GM23248 (cell line): ENCODE results near the gene PANK4. TPM values are rescaled to one million over a fixed set of nuclear protein-coding genes. Genes with fewer than 3 reads are reported as not detected.

Source experiments
- DNase-seq: peaks from one replicate; pipeline ENCODE4 v3.0.0-alpha.2; 2015
- H2AFZ ChIP-seq: fragments of 200-600 bp; sonication (generic); 2 replicates; pipeline ENCODE4 v1.6.1; 2016; ENCODE audit warnings: antibody characterized with exemption
- H3F3A ChIP-seq: fragments of 200-600 bp; sonication (generic); 2 replicates; pipeline ENCODE4 v1.6.1; 2016; ENCODE audit warnings: mild to moderate bottlenecking, antibody characterized with exemption, mixed run types; ENCODE audit not compliant: insufficient read depth
- H3K27ac ChIP-seq: fragments of 200-600 bp; sonication (generic); 2 replicates; pipeline ENCODE4 v1.5.1; 2016; ENCODE audit warnings: mild to moderate bottlenecking
- H3K27me3 ChIP-seq: fragments of 200-600 bp; sonication (generic); replicated peaks from 2 replicates; pipeline ENCODE4 v1.6.1; 2016; ENCODE audit warnings: mild to moderate bottlenecking; ENCODE audit not compliant: insufficient read depth
- H3K36me3 ChIP-seq: fragments of 200-600 bp; sonication (generic); 2 replicates; pipeline ENCODE4 v1.6.1; 2016; ENCODE audit warnings: low read depth, mild to moderate bottlenecking
- H3K4me1 ChIP-seq: fragments of 200-600 bp; sonication (generic); 2 replicates; pipeline ENCODE4 v1.6.1; 2016; ENCODE audit warnings: mild to moderate bottlenecking; ENCODE audit not compliant: insufficient read depth
- H3K4me2 ChIP-seq: fragments of 200-600 bp; sonication (generic); one replicate; pipeline ENCODE4 v1.6.1; 2016; ENCODE audit warnings: mild to moderate bottlenecking; ENCODE audit not compliant: unreplicated experiment
- H3K4me3 ChIP-seq: fragments of 200-600 bp; sonication (generic); 2 replicates; pipeline ENCODE4 v1.5.1; 2016; ENCODE audit warnings: mild to moderate bottlenecking
- H3K79me2 ChIP-seq: fragments of 200-600 bp; sonication (generic); 2 replicates; pipeline ENCODE4 v1.6.1; 2016; ENCODE audit warnings: mild to moderate bottlenecking; ENCODE audit not compliant: insufficient read depth
- H3K9ac ChIP-seq: fragments of 200-600 bp; sonication (generic); 2 replicates; pipeline ENCODE4 v1.6.1; 2016; ENCODE audit warnings: mild to moderate bottlenecking
- H3K9me2 ChIP-seq: fragments of 200-600 bp; sonication (generic); 2 replicates; pipeline ENCODE4 v1.6.1; 2016; ENCODE audit warnings: mixed run types, mild to moderate bottlenecking, moderate library complexity; ENCODE audit not compliant: insufficient read depth
- H3K9me3 ChIP-seq: fragments of 200-600 bp; sonication (generic); one replicate; pipeline ENCODE4 v1.6.1; 2017; ENCODE audit warnings: low read depth
- H4K20me1 ChIP-seq: fragments of 200-600 bp; sonication (generic); 2 replicates; pipeline ENCODE4 v1.6.0; 2016; ENCODE audit not compliant: insufficient read depth
- EZH2 ChIP-seq: fragments of 200-600 bp; sonication (generic); IDR thresholded peaks from 2 replicates; pipeline ENCODE4 v1.6.1; 2018; ENCODE audit warnings: antibody characterized with exemption, mild to moderate bottlenecking; ENCODE audit not compliant: insufficient read depth, poor library complexity, severe bottlenecking
- EZH2phosphoT487 ChIP-seq: fragments of 200-600 bp; sonication (generic); IDR thresholded peaks from 2 replicates; pipeline ENCODE4 v1.6.1; 2018; ENCODE audit warnings: antibody characterized with exemption, moderate library complexity, mild to moderate bottlenecking, low read depth; ENCODE audit not compliant: insufficient read depth
- WGBS, 2 experiments: methylation state at CpG; one replicate each; pipeline ENCODE4 v1.1.6; 2015 to 2017; ENCODE audit warnings: low lambda C conversion rate in 2 of 2, low coverage in 1 of 2; ENCODE audit errors: missing lambda C conversion rate in 2 of 2; 5-methylcytosine and 5-hydroxymethylcytosine counted together
- in situ Hi-C: fragments of 300-500 bp; cut with MboI; formaldehyde crosslinking; loops from 2 replicates; pipeline ENCODE4 v1.15.0; 2020
- polyA plus RNA-seq: library from polyadenylated mRNA; unstranded; fragments of >200 nt; fragmentation: Nextera tagmentation; extraction: Ambion mirVana; gene quantifications from 2 replicates; pipeline ENCODE4 v1.2.1, GENCODE V29; 2016
- total RNA-seq: library from RNA; depleted of rRNA; stranded (reverse); fragments of >200 nt; shearing (Covaris generic); gene quantifications from 2 replicates; pipeline ENCODE4 v1.2.3, GENCODE V29; 2014

The PANK4 gene
- total and polyA plus RNA-seq, 2 experiments from 2014 or later = 15.5 to 29.7 TPM

DNA sequence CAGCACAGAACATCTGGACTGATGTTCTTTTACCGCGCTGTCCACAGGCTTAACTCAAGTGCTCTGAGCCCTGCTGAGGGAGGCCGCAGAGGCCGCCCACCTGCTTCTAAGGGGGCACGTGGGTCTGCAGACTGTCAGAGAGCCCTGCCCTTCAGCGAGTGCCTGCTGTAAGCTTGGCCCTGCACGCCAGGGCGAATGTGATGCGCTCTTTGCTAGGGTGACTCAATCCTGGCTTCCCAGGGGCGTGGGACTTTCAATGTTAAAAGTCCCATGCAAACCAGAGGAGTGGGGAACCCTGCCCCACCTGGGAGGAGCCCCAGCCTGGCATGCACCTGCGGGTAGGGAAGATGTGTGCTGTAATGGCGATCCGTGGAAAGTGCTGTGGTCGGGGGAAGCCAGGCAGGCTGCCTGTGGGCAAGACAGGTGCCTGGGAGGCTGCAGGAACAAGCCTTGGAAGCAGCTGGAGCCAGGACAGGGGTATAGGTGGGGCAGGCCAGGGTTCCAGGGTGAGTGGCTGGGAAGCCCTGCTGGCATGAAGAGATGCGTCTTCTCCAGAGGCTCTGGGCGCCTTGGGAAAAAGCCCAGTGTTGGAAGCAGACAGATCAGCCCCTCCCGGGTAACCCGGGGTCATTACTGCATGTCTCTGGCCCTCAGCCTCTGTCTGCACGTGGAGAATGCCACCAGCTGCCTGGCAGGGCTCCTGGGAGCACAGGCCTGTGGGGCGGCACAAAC lies 594 bp upstream of the PANK4 start:
- Histone ChIP-seq H3K4me1 (peaks cover 15% of the 10 kb centered on the region; the same call in 1 of the 2 replicates), H3K27ac (peak overlapping the region; percentile 74), H3K79me2 (peaks cover 40% of the 10 kb centered on the region), H3K27me3 (peaks cover 18% of the 10 kb centered on the region), H3K9me3 (no peaks in the 10 kb centered on the region), H3K36me3 (no peaks in the 10 kb centered on the region), H3K9ac (peak overlapping the region; percentile 93), H3K4me3 (peak overlapping the region; percentile 88), H2AFZ (peak overlapping the region; percentile 73), H3K4me2 (peak overlapping the region; percentile 69), H3K9me2 (no peaks in the 10 kb centered on the region), H4K20me1 (no peaks in the 10 kb centered on the region), H3F3A (no peaks in the 10 kb centered on the region)
- in situ Hi-C loops = no loop called here
- WGBS, 2 experiments = 8 to 9% methylated on average over 20 of the region's 20 CpGs
- TF ChIP-seq EZH2 (no peak), EZH2phosphoT487 (no peak)
- peak; percentile 94 for DNase-seq

DNA sequence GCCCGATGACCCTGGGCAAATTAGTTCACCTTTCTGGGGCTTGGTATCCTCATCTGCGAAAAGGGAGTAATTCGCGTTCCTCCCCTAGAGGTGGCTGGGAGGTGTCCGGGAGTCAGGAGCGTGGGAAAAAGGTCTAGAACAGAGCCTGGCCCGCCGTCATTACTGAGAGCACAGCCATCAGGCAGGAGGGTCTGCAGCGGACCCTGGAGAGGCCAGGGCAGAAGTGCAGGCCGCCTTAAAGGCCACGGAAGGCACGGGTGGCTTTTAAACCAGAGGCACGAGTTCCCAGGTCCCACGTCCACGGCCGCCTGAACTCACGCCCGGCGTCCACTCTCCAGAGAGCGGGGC lies 850 bp downstream of the PANK4 start:
- in situ Hi-C loops = no loop called here
- Histone ChIP-seq H4K20me1 (no peaks in the 10 kb centered on the region), H3K36me3 (no peaks in the 10 kb centered on the region), H3K4me1 (peaks cover 15% of the 10 kb centered on the region; the same call in 1 of the 2 replicates), H3F3A (no peaks in the 10 kb centered on the region), H3K79me2 (peaks cover 53% of the 10 kb centered on the region), H3K9me2 (no peaks in the 10 kb centered on the region), H3K27ac (peak overlapping the region; percentile 61), H3K27me3 (peaks cover 10% of the 10 kb centered on the region), H2AFZ (peak overlapping the region; percentile 47), H3K9me3 (no peaks in the 10 kb centered on the region), H3K9ac (peak overlapping the region; percentile 93), H3K4me3 (peak overlapping the region; percentile 88), H3K4me2 (peak overlapping the region; percentile 95)
- 1 to 2% methylated on average over 20 of the region's 20 CpGs for WGBS, 2 experiments
- TF ChIP-seq EZH2 (no peak), EZH2phosphoT487 (no peak)
- DNase-seq = peak; percentile 47

DNA sequence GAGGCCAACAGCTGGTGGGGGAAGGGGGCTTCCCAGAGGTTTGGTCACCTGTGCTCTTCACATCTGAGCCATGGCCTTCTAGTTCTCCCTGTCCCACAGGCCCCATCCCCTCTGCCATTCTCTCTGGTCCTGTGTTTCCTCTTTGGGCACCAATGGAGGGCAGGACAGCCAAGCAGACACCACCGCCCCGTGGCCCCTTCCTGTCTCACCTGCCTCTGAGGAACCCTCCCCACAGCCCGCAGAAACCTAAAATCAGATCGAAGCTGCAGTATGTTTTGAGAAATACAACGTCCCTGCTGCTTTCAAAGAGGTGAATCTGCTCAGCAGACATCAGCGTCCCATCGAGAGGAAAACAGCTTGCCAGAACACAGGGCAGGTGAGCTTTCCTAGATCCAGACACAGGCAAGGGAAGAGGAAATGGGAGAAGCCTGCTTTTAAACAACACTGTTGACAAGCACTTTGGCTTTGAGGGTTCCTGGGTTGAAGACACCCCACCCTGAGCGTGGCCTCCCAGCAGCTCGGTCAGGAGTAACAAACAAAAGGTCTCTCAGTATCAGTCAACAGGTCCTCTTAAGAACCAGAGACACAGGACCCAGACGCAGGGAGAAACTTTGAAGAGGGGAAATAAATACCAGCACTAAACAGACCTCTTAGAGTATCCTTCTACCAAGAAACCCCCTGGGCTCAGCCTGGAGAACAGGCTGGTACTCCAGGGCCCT lies 2.3 kb downstream of the PANK4 start:
- Histone ChIP-seq H3K9me2 (no peaks in the 10 kb centered on the region), H3F3A (no peaks in the 10 kb centered on the region), H3K9me3 (no peaks in the 10 kb centered on the region), H2AFZ (no peak overlapping the region), H3K79me2 (peaks cover 53% of the 10 kb centered on the region), H3K4me3 (0 out of 2 replicates have a peak overlapping the region, but pooled peaks have one; percentile 88), H3K27ac (no peak overlapping the region), H3K36me3 (no peaks in the 10 kb centered on the region; the same call in 1 of the 2 replicates), H3K9ac (0 out of 2 replicates have a peak overlapping the region, but pooled peaks have one; percentile 5), H3K4me1 (peaks cover 15% of the 10 kb centered on the region; the same call in 1 of the 2 replicates), H3K27me3 (no peaks in the 10 kb centered on the region), H4K20me1 (no peaks in the 10 kb centered on the region), H3K4me2 (no peak overlapping the region)
- in situ Hi-C loops = loop anchor here (25.0 kb wide), 1 partner anchor 337 kb away; the partner anchor contains the start of gene FAAP20
- TF ChIP-seq EZH2 (no peak), EZH2phosphoT487 (no peak)
- 66 to 67% methylated on average over 10 of the region's 10 CpGs for WGBS, 2 experiments
- DNase-seq = no peak

DNA sequence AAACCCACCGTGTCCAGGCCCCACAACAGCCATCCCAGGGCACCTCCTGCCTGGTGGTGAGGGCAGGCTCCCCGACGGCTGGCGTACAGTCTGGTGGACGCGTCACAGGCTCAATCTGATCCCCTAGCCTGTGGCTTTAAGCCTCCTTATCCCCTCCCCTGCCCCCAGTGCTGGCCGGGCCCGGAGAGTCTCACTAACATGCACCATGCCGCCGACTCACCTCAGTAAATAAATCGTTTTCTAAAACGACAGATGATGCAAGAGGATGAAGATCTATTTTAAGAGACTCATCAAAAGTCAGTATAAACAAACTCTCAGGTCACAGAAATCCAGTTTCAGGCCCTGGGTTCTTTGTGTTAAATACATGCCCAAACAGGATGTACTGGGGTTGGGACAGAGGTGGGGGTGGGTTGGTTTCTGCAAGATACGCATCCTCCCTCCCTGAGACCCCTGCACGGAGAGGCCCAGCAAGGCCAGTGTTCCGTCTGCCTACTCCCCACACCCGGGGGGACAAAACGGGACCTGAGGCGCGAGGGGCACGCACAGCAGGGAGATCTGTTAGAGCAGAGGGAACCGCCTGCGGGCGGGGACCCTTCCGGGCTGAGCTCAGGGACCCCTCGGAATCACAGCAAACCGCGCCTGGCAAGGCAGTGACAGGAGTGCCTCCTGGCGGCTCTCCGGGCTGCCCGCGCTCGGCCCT lies 3.1 kb downstream of the PANK4 start:
- 87 to 88% methylated on average over 32 of the region's 32 CpGs for WGBS, 2 experiments
- Histone ChIP-seq H3K79me2 (peaks cover 53% of the 10 kb centered on the region), H3K27ac (no peak overlapping the region), H3K27me3 (no peaks in the 10 kb centered on the region), H3K4me1 (peaks cover 15% of the 10 kb centered on the region; the same call in 1 of the 2 replicates), H3K36me3 (no peaks in the 10 kb centered on the region; the same call in 1 of the 2 replicates), H3K4me3 (no peak overlapping the region), H3K9ac (no peak overlapping the region), H3K9me2 (no peaks in the 10 kb centered on the region), H2AFZ (no peak overlapping the region), H3K4me2 (no peak overlapping the region), H4K20me1 (no peaks in the 10 kb centered on the region), H3F3A (no peaks in the 10 kb centered on the region), H3K9me3 (no peaks in the 10 kb centered on the region)
- TF ChIP-seq EZH2 (no peak), EZH2phosphoT487 (no peak)
- no peak for DNase-seq
- in situ Hi-C loops = loop anchor here (25.0 kb wide), 1 partner anchor 336 kb away; the partner anchor contains the start of gene FAAP20
